PC-9 (cell line): Measurements from ENCODE around the gene RTKN2. TPM values are rescaled to one million over a fixed set of nuclear protein-coding genes. Genes with fewer than 3 reads are reported as not detected.

ENCODE experiments used
- BruUV-seq: library from RNA; stranded (reverse); fragments of 400-500 nt; replicated peaks from 2 replicates; lab custom pipeline; 2021; lab: Mats Ljungman, UMichigan
- CTCF ChIA-PET: fragments of 300-600 bp; sonication (Branson Sonifier 250); formaldehyde crosslinking; loops from one replicate; lab custom pipeline; 2022; ENCODE audit warnings: antibody characterized with exemption; lab: Charles Lee
- POLR2A ChIA-PET: fragments of 300-600 bp; sonication (Branson Sonifier 250); formaldehyde crosslinking; loops from one replicate; lab custom pipeline; 2022; ENCODE audit warnings: antibody characterized with exemption; ENCODE audit not compliant: unreplicated experiment; lab: Charles Lee
- DNase-seq, 2 experiments: peaks; one replicate each; pipeline versions ENCODE4 v3.0.0 to v3.0.0-alpha.2; 2015 to 2022; ENCODE audit warnings: mixed read lengths in 1 of 2
- H2AFZ ChIP-seq: fragments of 200-600 bp; sonication (generic); 2 replicates; pipeline ENCODE4 v1.8.1; 2017; ENCODE audit warnings: antibody characterized with exemption
- H3F3A ChIP-seq: fragments of 200-600 bp; sonication (generic); 2 replicates; pipeline ENCODE4 v1.8.1; 2017; ENCODE audit warnings: antibody characterized with exemption, mild to moderate bottlenecking, low read depth; ENCODE audit not compliant: insufficient read depth
- H3K27ac ChIP-seq: fragments of 200-600 bp; sonication (generic); 2 replicates; pipeline ENCODE4 v1.6.1; 2016; ENCODE audit warnings: mixed run types
- H3K27me3 ChIP-seq: fragments of 200-600 bp; sonication (generic); 2 replicates; pipeline ENCODE4 v1.6.1; 2016; ENCODE audit warnings: low read depth, mixed run types; ENCODE audit not compliant: insufficient read depth
- H3K36me3 ChIP-seq: fragments of 200-600 bp; sonication (generic); 2 replicates; pipeline ENCODE4 v1.6.1; 2016; ENCODE audit warnings: low read depth, mixed run types
- H3K4me1 ChIP-seq: fragments of 200-600 bp; sonication (generic); replicated peaks from 2 replicates; pipeline ENCODE4 v1.6.1; 2016; ENCODE audit warnings: mixed run types; ENCODE audit not compliant: insufficient read depth
- H3K4me2 ChIP-seq: fragments of 200-600 bp; sonication (generic); 2 replicates; pipeline ENCODE4 v1.6.1; 2017; ENCODE audit warnings: mixed run types
- H3K4me3 ChIP-seq: fragments of 200-600 bp; sonication (generic); 2 replicates; pipeline ENCODE4 v1.6.1; 2016; ENCODE audit warnings: mixed run types
- H3K79me2 ChIP-seq: fragments of 200-600 bp; sonication (generic); 2 replicates; pipeline ENCODE4 v1.6.1; 2017; ENCODE audit warnings: low read depth, mixed run types
- H3K9me2 ChIP-seq: fragments of 200-600 bp; sonication (generic); 2 replicates; pipeline ENCODE4 v1.8.1; 2017; ENCODE audit warnings: mild to moderate bottlenecking; ENCODE audit not compliant: insufficient read depth
- H3K9me3 ChIP-seq: fragments of 200-600 bp; sonication (generic); 2 replicates; pipeline ENCODE4 v1.8.1; 2016; ENCODE audit warnings: low read depth; ENCODE audit not compliant: insufficient read depth
- H4K20me1 ChIP-seq: fragments of 200-600 bp; sonication (generic); 2 replicates; pipeline ENCODE4 v1.8.1; 2017; ENCODE audit not compliant: insufficient read depth
- CTCF ChIP-seq: fragments of 200-600 bp; sonication (generic); conservative IDR thresholded peaks from 2 replicates; pipeline ENCODE4 v1.6.1; 2017; ENCODE audit warnings: mixed run types, antibody characterized with exemption, mild to moderate bottlenecking, moderate library complexity
- EZH2 ChIP-seq: fragments of 200-600 bp; sonication (generic); IDR thresholded peaks from 2 replicates; pipeline ENCODE4 v1.8.0; 2017; ENCODE audit warnings: antibody characterized with exemption, low read depth
- intact Hi-C: fragments of 100-400 bp; cut with micrococcal nuclease; formaldehyde crosslinking; loops from one replicate; pipeline ENCODE4 v1.10.0; 2022; ENCODE audit not compliant: unreplicated experiment
- total RNA-seq: library from RNA; stranded (reverse); gene quantifications from 2 replicates; pipeline ENCODE4 v1.2.3, GENCODE V29; 2021

RTKN2 gene
- total RNA-seq, 1 experiment from 2014 or later, result 18.5 TPM

GRCh38 chr10:62196528-62196927 lies 72.1 kb downstream of the RTKN2 start:
- Histone ChIP-seq H2AFZ (no peak overlapping the region), H3K27me3 (no peaks in the 10 kb centered on the region), H3K4me3 (no peak overlapping the region), H3F3A (no peaks in the 10 kb centered on the region), H3K9me2 (no peaks in the 10 kb centered on the region), H3K27ac (no peak overlapping the region), H3K9me3 (no peaks in the 10 kb centered on the region), H3K4me2 (no peak overlapping the region), H4K20me1 (no peaks in the 10 kb centered on the region), H3K36me3 (no peaks in the 10 kb centered on the region; the same call in 1 of the 2 replicates), H3K79me2 (no peaks in the 10 kb centered on the region), H3K4me1 (peaks cover 7% of the 10 kb centered on the region; the same call in 1 of the 2 replicates)
- intact Hi-C loops, result no loop called here
- TF ChIP-seq EZH2 (no peak), CTCF (no peak)
- CTCF ChIA-PET, result no interaction called here
- no peak for DNase-seq
- POLR2A ChIA-PET, result no interaction called here
- BruUV-seq, result no TSS peak

DNA sequence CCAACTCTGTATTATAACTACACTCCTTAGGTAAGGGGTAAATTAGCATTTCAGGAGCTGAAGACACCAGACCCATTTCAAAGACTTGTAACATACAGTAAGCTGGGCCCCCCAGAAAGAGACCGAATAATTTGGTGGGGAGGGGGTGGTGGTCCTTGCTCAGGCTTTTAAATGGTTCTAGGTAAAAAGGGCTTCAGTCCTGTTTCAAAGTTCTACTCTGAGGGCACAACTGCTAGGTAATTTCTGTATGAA lies 73.0 kb downstream of the RTKN2 start:
- no peak for TF ChIP-seq CTCF
- TF ChIP-seq EZH2, result no peak
- CTCF ChIA-PET, result no interaction called here
- Histone ChIP-seq H3K27me3 (no peaks in the 10 kb centered on the region), H2AFZ (no peak overlapping the region), H3K36me3 (no peaks in the 10 kb centered on the region; the same call in 1 of the 2 replicates), H3K4me3 (no peak overlapping the region), H3K79me2 (no peaks in the 10 kb centered on the region), H3K9me2 (no peaks in the 10 kb centered on the region), H3K27ac (no peak overlapping the region), H3K4me1 (peaks cover 7% of the 10 kb centered on the region; the same call in 1 of the 2 replicates), H3K4me2 (no peak overlapping the region), H4K20me1 (no peaks in the 10 kb centered on the region), H3F3A (no peaks in the 10 kb centered on the region), H3K9me3 (no peaks in the 10 kb centered on the region)
- DNase-seq, result no peak
- BruUV-seq, result no TSS peak
- intact Hi-C loops, result no loop called here
- POLR2A ChIA-PET, result no interaction called here

DNA sequence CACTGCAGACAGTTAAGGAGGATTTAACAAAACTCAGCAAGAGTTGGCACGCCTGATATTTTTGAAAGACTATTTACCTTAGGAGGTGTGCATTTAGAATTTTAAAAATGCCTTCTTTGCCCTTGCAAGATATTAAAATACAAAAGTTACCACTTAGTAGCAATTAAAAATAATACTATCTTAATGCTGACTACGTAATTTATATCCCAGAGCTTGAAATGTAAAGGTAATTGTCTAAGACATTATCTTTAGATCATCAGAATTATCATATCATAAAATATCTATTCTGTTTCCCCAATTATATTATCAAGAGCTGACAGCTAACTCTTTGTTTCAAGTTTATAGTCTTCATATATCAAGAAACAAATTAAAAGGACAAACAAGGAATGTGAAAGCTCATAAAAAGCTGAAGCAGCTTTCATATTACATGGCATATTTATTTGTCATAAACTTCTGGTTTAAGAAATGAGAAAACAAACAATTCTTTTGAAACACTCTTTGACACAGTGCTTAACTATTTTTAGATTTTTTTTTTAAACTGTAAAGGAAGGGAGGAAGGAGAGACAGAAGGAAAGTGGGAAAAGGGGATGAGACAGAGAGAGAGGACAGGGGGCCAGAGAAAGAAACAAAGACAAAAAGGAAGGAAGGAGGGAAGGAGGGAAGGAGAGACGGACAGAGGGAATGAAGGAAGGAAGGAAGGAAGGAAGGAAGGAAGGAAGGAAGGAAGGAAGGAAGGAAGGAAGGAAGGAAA lies 73.5 kb downstream of the RTKN2 start:
- Histone ChIP-seq H3K79me2 (no peaks in the 10 kb centered on the region), H3K27ac (no peak overlapping the region), H3K27me3 (no peaks in the 10 kb centered on the region), H3F3A (no peaks in the 10 kb centered on the region), H3K9me3 (no peaks in the 10 kb centered on the region), H3K4me3 (no peak overlapping the region), H3K9me2 (no peaks in the 10 kb centered on the region), H3K4me1 (peaks cover 7% of the 10 kb centered on the region; the same call in 1 of the 2 replicates), H2AFZ (no peak overlapping the region), H3K36me3 (no peaks in the 10 kb centered on the region; the same call in 1 of the 2 replicates), H3K4me2 (no peak overlapping the region), H4K20me1 (no peaks in the 10 kb centered on the region)
- DNase-seq, result peak in 1 of 2 experiments; percentile 44
- TF ChIP-seq EZH2 (no peak), CTCF (no peak)
- ChIA-PET POLR2A (no interaction called here), CTCF (no interaction called here)
- no TSS peak for BruUV-seq
- intact Hi-C loops, result no loop called here
